Retinal pigment epithelial cell (primary cell): ENCODE data around the gene ITGA11.

Experiments used
- DNase-seq: peaks from one replicate; pipeline ENCODE4 v3.0.0-alpha.2; 2010; ENCODE audit warnings: low read depth
- H3K4me3 ChIP-seq: 2 replicates; pipeline ENCODE4 v1.5.1; 2011; ENCODE audit warnings: mild to moderate bottlenecking, low read length, control low read depth, moderate library complexity
- CTCF ChIP-seq: conservative IDR thresholded peaks from 2 replicates; pipeline ENCODE4 v1.5.1; 2011; ENCODE audit warnings: low read depth, low read length, control low read depth, inconsistent platforms

ITGA11 gene

GRCh38 chr15:68376447-68377060 lies 55.4 kb downstream of the ITGA11 start:
- no peak overlapping the region for H3K4me3 ChIP-seq
- TF ChIP-seq CTCF: no peak
- no peak for DNase-seq

GRCh38 chr15:68375716-68376220 lies 56.2 kb downstream of the ITGA11 start:
- no peak for TF ChIP-seq CTCF
- H3K4me3 ChIP-seq: no peak overlapping the region
- no peak for DNase-seq

GRCh38 chr15:68375191-68375631 lies 56.8 kb downstream of the ITGA11 start:
- no peak for TF ChIP-seq CTCF
- no peak for DNase-seq
- H3K4me3 ChIP-seq: no peak overlapping the region

- no peak for TF ChIP-seq CTCF
- no peak overlapping the region for H3K4me3 ChIP-seq
- DNase-seq: no peak
Measured at GRCh38 chr15:68374168-68374745, 57.7 kb downstream of the ITGA11 start.

- DNase-seq: no peak
- no peak for TF ChIP-seq CTCF
- no peak overlapping the region for H3K4me3 ChIP-seq
Measured at GRCh38 chr15:68373028-68373427, 58.9 kb downstream of the ITGA11 start.

- no peak overlapping the region for H3K4me3 ChIP-seq
- DNase-seq: no peak
- TF ChIP-seq CTCF: peak; percentile 69
Measured at GRCh38 chr15:68372291-68372811, 59.6 kb downstream of the ITGA11 start.

GRCh38 chr15:68371851-68372250 lies 60.1 kb downstream of the ITGA11 start:
- no peak overlapping the region for H3K4me3 ChIP-seq
- DNase-seq: no peak
- TF ChIP-seq CTCF: no peak
